Stimulated activated CD4-positive, alpha-beta T cell treated with anti-CD3 and anti-CD28 coated beads, Interleukin-2, amount 100 ng/mL, for 24 hours (primary cell): ENCODE measurements around the gene PAX7.

Experiments used
- DNase-seq, 2 donors: peaks; one replicate each; pipeline ENCODE4 v3.0.0-alpha.2; 2020

The PAX7 gene

DNA sequence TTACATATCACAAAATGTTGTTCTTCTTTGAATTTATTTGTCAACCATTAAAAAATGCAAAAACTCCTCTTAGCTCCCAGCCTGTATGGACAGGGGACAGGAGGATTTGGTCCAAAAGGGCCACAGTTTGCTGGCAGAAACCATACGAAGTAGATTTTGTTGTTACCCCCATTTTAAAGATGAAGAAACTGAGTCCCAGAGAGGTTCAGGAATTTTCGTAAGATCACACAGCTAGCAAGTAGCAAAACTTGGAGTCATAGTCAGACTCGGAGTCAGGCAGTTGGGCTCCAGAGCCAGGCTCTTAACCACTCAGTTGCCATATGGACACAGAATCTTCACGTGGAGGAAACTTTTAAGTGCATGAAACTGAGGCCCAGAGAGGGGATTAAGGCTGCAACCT is 137.4 kb downstream of the PAX7 start:
- DNase-seq, result no peak

DNA sequence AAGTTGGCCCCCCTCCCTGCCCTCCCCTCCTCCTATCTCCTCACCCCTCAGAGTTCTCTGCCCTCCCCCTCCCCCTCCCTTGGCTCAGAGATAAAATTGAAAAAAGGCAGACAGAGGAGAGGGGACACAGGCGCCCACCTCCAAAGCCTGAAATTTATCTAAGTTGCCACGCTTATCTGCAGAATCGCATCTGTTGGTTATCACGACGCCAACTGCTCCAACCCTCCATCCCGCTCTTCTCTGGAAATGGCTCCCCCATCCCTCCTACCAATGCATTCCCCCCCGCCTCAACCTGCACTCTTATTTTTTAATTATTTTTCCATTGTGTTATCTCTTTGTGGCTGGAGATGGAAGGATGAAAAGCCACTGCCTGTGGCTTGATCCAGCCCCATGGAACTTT is 138.5 kb downstream of the PAX7 start:
- DNase-seq, result no peak

DNA sequence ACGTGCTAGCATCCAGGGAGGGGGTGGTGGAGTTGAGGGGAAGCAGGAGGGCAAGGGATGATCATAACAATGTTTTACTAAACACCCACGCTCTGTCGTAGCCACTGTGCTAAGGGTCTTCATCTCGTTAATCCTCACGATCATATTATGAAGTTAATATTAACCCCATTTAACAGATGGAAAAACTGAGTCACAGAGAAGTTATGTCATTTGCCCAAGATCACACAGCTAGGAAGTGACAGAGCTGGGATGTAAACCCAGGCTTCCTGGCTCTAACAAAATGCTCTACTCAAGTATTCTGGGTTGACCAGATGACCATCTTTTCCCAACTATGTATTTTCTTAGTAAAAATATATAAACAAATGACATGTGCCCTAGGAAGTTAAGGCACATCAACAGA is 140.2 kb downstream of the PAX7 start:
- no peak for DNase-seq

DNA sequence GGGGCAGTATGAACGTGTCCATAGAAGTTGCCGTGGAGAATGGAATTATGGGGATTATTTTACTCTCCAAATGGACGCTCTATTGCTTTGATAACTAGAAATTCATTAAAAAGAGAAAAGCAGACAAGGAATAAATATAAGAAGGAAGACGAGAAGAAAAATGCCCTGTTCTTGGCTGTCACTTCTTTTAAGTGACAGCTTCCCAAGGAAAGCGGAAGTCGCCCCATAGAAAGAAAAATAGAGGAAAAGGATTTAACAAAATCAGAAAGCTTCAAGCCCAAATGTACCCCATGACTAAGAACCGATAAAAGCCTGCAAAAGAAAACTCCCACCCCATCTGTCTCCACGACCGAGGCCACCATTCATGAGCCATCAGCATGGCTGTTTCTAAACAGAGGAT is 143.1 kb downstream of the PAX7 start:
- DNase-seq, result no peak

DNA sequence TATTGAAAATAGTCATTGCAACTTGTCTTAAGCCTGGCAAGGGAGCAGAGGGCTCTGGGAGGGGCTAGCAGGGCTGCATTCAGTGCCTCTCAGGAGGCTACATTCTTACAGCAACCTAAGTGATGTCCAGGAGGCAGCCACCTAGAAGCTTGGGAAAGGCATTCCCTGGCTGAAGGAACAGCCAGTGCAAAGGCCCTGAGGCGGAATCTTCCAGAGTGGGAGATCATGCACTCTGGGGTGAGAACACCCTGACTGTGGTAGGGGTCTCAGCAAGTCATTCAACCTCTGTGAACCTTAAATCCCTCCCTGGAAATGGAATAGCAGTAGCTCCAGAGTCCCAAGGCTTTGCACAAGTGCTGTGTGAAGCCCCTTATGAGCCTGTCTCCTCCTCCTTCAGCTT is 144.7 kb downstream of the PAX7 start:
- no peak for DNase-seq

DNA sequence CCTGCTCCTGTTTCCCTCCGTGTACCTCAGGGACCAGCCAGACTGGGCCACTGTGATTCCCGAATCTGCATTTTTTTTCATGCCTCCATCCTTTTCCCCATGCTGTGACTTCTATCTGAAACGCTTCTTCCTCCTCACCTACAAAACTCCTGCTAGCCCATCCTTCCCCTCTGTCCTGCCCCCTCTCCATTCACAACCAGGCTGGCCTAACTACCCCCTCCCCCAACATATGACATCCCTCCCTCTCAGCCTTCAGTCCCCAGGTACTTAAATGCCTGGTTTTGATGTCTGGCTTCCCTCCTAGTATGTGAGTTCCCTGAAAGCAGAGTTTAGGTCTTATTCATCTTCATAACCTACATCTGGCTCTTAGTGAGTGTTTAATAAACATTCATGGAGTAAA is 146.1 kb downstream of the PAX7 start:
- no peak for DNase-seq

DNA sequence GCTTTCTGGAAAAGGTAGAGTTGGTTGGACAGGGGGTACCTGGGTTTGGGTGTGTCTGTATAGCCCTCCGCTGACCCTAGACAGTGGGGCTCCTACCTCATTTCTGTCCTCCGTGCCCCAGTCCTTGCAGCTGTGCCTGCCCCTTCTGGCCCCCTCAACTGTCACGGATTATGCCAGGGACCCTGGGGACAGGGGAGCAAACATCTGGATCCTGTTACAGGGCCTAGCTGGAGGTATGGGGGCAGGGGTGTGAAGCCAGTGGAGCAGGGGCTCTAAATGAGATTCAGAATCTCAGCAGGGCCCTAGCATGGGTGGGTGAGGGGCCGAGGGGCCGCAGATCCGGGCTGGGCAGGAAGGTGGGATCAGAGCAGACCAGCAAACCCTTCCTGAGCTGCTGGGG is 147.8 kb downstream of the PAX7 start:
- DNase-seq, result no peak

DNA sequence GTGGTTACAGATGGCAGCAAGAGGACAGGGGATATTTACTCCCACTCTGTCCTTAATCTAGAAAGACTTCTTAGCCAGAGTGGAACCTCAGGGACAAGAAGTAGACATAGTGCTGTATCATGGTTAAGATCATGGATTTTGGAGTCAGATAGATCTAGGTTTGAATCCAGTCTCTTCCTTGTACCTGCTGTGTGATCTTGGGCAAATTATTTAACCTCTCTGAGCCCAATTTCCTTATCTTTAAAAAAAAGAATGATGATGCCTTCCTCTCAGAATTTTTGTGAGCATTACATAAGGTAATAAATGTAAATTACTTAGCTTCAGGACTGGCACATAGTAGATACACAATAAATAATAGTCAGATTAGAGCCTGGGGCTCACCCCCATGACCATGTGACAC is 150.4 kb downstream of the PAX7 start:
- no peak for DNase-seq

DNA sequence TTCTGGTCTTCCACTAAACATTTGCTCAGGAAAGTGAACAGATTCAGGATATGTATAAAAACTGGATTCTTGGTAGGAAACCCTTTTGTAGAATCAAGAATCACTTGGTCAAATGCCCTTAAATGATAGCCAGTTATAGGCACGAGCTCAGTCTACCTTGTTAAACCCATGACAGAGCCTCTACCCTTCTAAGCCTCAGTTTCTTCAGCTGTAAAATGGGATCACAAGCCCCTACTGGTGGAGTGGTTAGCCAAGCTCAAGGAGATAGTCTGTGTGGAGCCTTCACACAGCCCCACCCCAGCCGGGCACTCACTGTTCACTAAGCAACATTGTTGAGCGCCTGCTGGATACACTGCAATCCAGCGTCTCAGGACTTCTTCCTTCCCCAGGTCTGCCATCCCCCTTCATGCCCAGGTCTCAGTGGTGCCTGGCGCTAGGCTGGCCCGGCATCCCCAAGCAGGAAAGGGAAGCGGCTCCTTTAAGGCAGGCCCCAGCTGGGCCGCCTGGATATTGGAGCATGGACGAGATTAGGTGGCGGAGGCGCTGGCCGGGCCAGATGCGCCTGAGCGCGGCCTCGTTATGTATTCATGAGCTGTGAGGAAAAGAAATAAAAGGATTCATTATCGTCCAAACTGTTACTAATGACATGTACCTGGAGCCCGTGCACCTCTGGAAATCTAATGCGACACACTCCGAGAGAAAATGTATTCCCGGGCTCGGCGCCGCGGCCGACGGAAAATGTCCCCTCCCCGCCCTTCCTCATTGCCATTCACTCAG is 153.2 kb downstream of the PAX7 start:
- no peak for DNase-seq

DNA sequence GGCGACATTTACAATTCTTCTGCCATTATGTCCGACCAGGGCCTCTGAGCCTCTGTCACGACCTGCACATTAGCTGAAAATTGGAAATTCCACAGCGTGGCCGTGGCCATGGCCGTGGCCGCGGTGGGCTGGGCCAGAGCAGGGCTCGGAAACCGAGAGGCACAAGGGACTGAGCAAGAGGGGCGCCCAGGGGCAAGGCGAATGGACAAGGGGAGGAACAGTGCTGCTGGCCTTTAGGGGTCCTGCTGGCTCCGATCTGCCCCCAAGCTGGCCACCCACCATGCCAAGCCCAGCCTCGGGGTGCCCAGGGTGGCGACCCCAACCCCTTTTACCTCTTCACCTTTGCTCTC is 153.8 kb downstream of the PAX7 start:
- DNase-seq, result no peak

DNA sequence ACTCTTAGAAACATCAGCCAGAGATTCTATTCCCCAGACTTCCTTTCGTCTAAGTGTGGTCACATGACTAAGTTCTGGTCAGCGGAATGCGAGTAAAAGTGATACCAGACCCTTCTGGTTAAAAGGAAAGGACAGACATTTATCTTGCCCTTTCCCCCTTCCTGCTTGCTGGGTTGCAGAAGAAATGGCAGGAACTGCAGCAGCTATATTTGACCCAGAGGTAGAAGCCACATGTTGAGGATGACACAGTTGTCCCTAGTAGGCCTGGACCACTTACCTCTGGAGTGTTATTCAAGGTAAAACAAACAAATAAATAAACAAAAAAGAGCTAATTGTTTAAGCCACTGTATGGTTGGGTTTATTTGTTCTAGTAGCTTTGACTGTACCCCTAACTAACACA is 155.5 kb downstream of the PAX7 start:
- DNase-seq, result no peak

DNA sequence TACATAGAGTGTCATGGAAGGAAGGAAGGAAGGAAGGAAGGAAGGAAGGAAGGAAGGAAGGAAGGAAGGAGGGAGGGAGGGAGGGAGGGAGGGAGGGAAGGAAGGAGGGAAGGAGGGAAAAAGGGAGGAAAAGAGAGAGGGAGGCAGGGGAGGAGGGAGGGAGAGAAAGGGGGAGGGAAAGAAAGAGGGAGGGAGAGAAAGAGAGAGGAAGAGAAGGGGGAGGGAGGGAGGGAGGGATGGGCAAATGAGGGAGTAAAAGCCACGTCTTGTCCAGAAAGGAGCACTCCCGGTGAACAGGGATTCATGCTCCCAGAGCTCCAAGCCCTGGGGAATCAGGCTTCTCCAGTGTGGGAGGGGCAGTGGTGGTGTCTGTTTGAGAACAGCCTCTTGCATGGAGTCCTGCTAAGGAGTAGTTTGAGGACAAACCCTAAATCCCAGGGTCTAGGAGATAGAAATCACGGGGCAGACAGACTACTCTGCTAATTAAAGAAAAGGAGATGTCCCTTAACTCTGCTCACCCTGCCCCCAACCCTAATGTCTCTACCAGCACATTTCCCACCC is 157.3 kb downstream of the PAX7 start:
- no peak for DNase-seq

DNA sequence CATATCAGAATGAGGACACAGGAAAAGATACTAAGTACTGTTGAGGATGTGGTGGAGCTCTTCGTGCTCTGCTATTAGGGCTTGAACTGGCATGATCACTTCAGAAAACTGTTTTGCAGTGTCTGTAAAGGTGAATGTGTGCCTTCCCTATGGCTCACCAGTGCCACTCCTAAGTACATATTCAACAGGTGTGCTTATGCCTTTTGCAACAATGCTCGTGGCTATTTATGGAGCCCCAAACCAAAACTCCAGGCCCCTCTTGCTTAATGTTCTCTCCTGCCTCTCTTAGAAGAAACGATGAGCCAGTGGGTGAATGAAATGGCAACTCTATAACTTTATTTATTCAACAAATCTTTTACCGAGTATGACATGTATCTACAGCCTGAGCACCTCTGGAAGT is 158.6 kb downstream of the PAX7 start:
- no peak for DNase-seq

DNA sequence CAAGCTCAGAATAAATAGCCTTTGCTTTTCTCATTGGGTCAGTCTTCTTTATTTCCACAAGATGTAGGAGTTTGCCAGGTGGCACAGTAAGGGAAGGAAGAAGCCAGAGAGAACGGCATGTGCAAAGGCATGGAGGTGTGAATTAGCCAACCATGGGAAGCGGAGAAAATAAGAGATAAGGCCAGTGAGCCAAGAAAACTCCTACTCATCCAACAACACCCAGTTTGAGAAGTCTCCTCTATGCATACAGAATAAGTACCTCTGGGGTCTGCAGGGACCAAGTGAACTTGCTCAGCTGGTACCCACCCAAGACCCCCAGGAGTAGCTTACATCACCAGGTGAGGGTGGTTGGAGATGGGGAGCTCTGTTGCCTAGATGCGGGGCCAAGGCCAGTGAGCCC is 162.1 kb downstream of the PAX7 start:
- no peak for DNase-seq

DNA sequence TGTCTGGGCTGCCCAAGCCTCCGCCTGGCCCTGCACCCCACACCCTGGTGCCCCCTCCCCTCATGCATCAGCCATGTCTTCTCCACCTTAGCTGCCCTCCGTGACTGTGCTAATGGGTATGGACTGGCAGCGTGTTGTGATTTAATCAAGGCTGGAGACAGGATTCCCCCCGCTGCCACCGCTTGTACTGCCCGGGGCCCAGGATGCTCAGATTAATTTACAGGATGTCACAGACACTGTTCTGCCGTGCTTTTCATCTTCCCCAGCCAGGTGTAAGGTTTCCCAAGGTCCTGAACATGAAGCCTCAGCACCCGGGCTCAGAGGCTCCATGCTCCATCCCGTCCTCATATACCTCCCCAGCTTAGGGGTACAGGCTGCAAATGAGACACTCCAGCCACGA is 162.5 kb downstream of the PAX7 start:
- no peak for DNase-seq

DNA sequence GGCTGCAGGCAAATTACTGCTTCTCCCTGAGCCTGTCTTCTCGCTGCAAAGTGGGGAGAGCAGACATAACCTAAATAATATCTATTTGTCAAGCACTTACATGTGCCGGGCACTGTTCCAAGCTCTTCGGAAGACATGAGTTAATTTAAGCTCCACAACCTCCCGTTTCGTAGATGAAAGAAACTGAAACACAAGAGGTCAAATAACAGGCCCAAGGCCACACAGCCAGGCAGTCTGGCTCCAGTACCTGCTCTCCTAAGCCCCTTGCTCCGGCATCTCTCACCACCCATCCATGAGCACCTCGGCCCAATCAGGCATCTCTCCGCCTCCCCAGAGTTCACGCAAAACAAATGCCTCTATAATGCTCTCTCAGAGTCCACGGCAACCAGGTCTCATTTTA is 163.4 kb downstream of the PAX7 start:
- DNase-seq, result no peak

DNA sequence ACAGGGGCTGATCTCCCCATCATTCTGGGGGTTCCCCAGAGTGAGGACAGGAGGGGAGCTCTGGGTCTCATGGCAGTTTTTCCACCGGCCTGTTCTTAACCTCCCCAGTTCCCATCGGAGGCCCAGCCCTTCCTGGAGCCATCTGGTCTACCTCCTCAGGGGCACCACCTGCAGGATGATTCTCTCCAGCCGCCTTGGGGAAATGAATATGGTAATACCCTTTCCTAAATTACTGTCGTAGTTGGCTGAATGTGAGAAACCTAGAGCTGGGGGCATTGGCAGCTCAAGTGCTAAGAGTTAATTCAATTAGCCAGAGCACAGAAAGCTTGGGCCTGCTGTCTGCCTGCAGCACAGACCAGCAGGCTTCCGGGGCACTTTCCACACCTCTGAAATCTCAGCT is 163.9 kb downstream of the PAX7 start:
- no peak for DNase-seq

DNA sequence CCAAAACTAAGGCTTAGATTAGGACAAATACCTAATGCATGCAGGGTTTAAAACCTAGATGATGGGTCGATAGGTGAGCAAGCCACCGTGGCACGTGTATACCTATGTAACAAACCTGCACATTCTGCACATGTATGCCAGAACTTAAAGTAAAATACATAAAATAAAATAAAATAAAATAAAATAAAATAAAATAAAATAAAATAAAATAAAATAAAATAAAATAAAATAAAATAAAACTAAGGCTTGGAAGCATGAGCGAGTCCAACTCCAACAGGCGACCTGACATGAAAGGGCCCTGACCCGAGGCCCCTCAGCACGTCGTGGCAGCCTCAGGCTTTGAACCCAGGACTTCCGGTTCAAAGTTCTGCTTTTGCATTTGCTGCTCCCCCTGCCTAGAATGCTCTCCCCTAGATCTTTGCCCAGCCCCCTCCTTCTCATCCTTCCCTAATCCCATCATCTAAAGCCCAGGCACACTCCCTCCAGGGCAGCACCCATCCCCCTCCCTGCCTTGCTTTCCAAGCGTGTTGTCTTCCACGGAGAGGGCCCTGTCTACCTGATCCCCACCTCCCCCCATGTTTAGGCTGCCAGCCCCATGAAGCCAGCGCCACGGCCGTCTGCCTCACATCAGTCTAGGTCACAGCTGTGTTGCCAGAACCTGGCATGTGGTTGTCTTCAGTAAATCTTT is 164.5 kb downstream of the PAX7 start:
- no peak for DNase-seq

DNA sequence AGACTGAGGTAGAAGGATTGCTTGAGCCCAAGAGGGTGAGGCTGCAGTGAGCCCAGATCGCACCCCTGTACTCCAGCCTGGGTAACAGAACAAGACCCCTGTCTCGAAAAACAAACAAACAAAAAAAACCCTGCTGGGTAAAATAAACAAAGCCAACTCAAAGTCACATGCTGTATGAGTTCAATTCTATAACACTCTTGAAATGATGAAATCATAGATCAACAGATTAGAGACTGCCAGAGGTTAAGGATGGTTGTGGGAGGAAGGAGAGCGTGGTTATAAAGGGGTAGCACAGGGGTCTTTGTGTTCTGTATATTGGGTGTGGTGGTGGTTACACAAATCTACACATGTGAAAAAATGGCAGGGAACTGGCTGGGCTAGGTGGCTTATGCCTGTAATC is 166.3 kb downstream of the PAX7 start:
- no peak for DNase-seq
